Measurements from ENCODE around the gene ARMC8.

Gene ARMC8

DNA sequence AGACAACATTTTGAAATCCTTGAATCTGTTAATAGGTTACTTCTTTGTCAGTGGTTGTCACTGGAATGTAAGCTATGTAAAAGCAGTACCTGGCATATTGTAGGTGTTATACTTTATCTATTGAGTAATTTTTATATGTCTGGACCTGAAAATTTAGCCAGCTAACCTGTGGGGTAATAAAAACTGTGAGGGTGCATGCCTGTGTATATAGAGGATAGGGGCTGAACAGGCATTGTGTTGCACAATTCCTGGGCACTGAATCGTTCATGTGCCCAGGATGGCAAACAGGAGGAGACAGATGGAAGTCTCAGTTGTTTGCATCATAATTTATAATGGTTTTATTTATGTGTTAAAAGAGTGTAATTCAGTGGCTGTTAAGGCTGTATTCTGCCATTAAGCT, 67.1 kb downstream of the ARMC8 start:
- DNase-seq = no peak

GRCh38 chr3:138256022-138256421, 68.9 kb downstream of the ARMC8 start:
- no peak for DNase-seq

DNA sequence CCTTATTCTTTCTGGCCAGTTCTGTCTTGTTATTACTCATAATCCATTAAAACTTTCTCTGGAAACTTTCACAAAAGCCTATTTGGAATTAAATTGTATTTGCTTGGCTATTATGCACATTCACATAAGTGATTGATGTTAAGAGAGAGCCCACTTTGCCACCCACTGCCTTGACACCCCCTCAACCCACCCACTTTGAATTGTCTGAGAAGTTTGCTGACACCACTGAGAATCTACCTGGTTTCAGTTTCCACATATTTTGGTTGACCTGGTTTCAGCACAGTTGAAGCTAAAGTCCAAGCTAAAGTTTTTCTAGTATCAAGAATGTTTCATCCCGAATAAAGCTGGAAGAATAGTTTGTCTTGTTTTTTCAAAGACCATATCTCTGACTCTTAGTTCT, 70.9 kb downstream of the ARMC8 start:
- no peak for DNase-seq

GRCh38 chr3:138259126-138259525, 72.0 kb downstream of the ARMC8 start:
- DNase-seq = no peak

- DNase-seq = no peak
These were observed 73.5 kb downstream of the ARMC8 start for GRCh38 chr3:138260611-138261010.

DNA sequence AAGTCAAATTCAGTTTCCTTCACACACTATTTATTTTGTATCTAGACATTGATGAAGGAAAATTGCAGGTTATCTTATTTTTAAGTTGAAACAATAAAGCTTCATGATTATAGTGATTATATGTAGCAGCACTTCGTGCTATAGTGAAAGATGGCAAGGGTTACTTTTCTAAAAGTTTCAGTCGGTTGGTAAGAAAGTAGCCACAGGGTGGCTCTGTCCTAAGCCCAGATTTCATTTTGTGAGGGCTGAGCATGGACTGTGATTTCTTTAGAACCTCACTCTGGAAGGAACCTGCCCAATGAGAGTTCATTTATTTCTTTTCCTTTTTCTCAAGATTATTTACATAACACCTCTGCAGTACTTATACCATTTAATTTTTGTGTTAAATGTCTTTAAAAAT, 76.0 kb downstream of the ARMC8 start:
- no peak for DNase-seq

- DNase-seq = no peak
These were observed 78.6 kb downstream of the ARMC8 start for GRCh38 chr3:138265745-138266144.

- DNase-seq = no peak
These were observed 80.0 kb downstream of the ARMC8 start for GRCh38 chr3:138267083-138267482.

GRCh38 chr3:138270245-138270644, 83.1 kb downstream of the ARMC8 start:
- DNase-seq = no peak

DNA sequence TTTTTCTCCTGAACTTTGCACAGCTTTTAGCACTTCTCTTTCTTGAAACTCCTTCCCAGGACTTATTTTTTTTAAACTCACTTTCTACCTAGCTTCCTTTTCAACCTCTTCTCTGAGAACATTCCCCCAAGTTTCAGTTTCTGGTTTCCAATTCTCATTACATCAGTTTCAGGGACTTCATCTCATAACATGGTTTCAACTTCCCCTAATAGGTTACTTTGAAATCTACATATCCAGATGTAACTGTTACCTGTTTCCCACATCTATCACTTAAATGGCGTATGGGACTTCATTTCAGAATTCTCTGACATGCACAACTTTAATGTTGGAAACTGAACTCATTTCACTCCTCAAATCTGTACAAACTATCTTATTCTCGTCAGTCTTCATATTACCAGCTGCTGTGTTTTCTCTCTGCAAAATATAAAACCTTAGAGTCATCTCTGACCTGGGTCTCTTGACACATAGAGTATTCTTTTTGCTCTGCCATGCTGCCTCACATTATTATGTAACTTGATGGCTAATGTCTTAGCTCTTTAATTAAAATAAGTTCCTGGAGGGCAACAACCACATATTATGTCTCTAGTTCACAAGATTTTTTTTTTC, 84.2 kb downstream of the ARMC8 start:
- no peak for DNase-seq

DNA sequence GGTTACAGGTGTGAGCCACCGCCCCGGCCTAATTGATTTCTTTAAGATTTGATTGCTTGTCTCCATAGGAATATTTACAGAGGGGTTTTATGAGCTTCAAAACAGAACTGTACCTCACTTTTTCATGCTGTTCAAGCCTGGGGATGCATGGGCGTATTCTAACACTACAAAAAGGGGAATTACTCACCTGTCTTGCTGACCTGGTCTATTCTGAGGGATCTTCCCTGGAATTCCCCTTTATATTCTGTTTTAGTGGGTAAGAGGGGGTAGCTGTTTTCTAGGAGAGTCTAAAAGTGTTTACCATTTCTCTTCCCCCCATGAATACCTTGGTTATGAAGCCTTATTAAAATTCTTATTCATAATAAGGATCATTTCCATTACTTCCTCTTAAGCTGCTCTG, 94.5 kb downstream of the ARMC8 start:
- no peak for DNase-seq

GRCh38 chr3:138282836-138283235, 95.7 kb downstream of the ARMC8 start:
- peak; percentile 13 for DNase-seq

- no peak for DNase-seq
These were observed 97.0 kb downstream of the ARMC8 start for GRCh38 chr3:138284079-138284478.

GRCh38 chr3:138284957-138285477, 97.9 kb downstream of the ARMC8 start:
- no peak for DNase-seq

- DNase-seq = no peak
These were observed 102.2 kb downstream of the ARMC8 start for GRCh38 chr3:138289260-138289659.

GRCh38 chr3:138289701-138290100, 102.6 kb downstream of the ARMC8 start:
- DNase-seq = no peak

DNA sequence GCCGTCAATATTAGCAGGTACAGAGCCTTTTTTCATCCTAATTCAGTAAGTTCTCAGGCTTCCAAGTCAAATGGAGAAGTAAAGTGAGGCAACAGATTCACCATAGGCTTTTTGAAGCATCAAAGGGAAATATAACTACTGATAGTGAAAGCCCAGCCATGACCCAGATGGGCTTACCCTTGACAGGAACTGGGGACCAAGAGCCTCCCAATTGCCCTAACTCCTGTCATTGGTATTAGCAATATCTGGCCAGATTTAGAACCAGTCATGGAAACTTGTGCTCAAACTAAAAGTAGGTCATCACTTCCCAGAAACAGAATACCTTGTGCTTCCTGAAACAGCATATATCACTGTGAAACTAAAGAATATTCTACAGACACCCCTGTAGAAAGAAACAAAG, 109.5 kb downstream of the ARMC8 start:
- no peak for DNase-seq

DNA sequence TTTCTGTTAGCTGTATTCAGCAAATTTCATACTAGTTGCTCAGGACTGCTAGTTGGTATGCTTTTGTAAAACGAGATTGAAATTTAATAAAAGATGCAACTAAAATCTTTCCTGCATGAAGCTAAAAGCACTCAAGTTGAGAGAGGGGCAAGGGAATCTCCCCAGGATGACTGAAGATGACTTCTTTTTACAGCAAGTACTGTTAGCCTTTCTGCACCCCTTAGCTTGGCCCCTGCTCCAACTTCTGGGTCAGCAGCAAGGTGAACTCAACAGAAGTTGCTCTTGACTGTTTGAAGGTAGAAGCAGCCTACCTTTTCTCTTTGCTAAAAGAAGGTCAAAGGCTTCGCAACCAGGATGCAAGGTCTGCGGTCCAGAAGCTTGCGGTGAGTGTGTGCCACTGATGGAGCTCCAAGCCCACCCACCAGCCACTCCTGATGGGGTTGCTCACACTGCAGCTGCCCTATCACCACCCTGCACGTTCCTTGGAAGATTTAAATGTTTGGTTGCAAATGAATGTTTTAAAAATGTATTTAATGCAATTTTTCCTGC, 110.0 kb downstream of the ARMC8 start:
- no peak for DNase-seq

- DNase-seq = no peak
These were observed 110.8 kb downstream of the ARMC8 start for GRCh38 chr3:138297876-138298275.

- no peak for DNase-seq
These were observed 113.5 kb downstream of the ARMC8 start for GRCh38 chr3:138300647-138301046.

GRCh38 chr3:138303474-138303873, 116.4 kb downstream of the ARMC8 start:
- DNase-seq = no peak

- DNase-seq = no peak
These were observed 120.8 kb downstream of the ARMC8 start for GRCh38 chr3:138307899-138308298.

GRCh38 chr3:138308783-138309182, 121.7 kb downstream of the ARMC8 start:
- DNase-seq = no peak

DNA sequence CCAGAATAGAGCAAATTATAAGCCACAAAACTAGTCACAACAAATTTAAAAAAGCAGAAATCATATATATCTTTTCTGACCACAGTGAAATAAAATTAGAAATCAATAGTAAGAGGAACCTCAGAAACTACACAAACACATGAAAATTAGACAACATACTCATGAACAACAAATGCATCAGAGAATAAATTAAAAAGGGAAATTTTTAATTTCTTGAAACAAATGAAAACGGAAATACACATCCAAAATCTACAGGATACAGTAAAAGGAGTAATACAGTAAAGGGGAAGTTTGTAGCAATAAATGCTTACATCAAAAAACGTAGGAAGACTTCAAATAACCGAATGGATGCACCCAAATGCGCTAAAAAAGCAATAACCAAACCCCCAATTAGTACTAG, 123.4 kb downstream of the ARMC8 start:
- no peak for DNase-seq

- no peak for DNase-seq
These were observed 127.7 kb downstream of the ARMC8 start for GRCh38 chr3:138314751-138315150.

Data from NCI-H2029 treated with DMSO at 0.1 percent for 48 hours (cell line).